HG02943 (cell line): ENCODE data around the gene FOXO6.

ENCODE experiments used
- ATAC-seq: cut with Tn5 transposase; IDR thresholded peaks from one replicate; pipeline ENCODE4 v1.9.1; 2021; ENCODE audit warnings: mild to moderate bottlenecking, low read depth, moderate library complexity; ENCODE audit not compliant: unreplicated experiment

Gene FOXO6

DNA sequence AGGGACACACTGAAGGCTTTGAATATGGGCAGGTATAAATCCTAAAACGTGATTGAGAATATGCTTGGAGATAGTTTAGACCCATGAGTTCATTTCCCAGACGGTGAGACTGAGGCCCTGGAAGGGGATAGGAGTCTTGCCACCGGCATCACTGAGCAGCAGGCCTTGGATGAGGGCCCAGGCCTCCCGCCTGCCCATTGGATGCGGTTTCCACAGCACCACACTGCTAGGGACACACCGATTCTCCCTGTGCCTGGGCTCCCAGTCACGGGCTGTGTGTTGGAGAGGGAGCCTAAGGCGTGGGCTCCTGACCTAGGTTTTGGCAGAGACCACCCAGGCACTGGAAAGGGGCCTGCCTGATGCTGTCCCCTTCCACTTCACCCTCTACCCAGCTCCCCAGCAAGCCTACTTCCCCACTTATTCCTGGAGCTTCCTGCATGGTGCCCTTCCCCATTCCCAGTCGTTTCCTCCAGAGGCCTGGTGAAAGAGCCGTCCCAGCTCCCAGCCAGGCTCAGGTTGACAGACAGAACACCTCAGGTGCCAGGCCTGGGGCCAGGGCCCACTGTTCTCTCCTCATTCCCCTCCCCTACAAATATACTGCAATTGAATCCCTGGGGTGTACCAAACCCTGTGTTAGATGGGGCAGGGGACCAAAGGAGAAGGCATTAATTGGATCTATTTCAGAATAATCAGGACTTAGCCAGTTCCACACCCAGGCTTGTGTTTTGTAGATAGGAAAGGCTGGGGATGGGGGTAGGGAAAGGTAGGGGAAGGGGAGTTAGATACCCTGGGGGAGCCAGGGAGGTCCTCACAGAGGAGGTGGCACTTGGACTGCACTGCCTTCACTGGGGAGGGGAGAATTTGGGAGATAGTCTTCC, 3.4 kb downstream of the FOXO6 start:
- ATAC-seq = no peak

GRCh38 chr1:41365320-41365633, 4.0 kb downstream of the FOXO6 start:
- ATAC-seq = no peak

DNA sequence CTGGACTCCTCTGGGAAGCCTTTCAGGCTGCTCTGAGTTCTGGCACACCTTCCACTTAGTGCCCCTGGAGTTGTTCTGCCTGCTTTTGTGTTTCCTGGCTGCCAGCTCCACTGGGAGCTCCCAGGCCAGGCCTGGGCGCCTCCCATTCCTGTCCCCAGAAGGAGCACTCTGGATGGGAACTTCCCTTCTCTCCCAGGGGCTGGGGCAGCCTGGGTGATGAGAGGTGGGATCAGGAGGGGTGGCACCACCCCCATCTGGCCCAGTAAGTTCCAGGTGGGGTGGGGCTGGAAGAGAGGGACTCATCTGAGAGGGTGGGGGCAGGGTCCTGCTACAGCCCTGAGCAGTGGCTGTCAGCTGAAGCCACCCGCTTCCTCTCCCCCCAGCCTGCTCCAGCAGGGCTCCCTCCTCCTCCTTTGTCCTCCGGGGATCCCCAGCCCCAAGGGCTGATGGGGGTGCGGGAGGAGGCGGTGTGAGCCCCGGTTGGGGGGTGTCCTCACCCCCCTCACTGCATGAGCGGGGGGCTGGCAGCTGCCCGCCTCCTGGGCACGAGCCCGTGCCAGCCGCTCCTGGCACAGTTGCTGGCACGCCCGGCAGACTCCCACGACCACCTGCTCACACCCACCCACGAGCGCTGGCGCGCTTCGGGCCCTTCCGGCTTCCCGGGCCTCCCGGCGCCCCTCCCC, 4.7 kb downstream of the FOXO6 start:
- no peak for ATAC-seq

- no peak for ATAC-seq
Observed at GRCh38 chr1:41366455-41367287, 5.4 kb downstream of the FOXO6 start.

- ATAC-seq = no peak
Observed at GRCh38 chr1:41367288-41367642, 6.0 kb downstream of the FOXO6 start.

GRCh38 chr1:41368366-41368765, 7.1 kb downstream of the FOXO6 start:
- no peak for ATAC-seq

GRCh38 chr1:41368801-41369200, 7.6 kb downstream of the FOXO6 start:
- ATAC-seq = no peak

DNA sequence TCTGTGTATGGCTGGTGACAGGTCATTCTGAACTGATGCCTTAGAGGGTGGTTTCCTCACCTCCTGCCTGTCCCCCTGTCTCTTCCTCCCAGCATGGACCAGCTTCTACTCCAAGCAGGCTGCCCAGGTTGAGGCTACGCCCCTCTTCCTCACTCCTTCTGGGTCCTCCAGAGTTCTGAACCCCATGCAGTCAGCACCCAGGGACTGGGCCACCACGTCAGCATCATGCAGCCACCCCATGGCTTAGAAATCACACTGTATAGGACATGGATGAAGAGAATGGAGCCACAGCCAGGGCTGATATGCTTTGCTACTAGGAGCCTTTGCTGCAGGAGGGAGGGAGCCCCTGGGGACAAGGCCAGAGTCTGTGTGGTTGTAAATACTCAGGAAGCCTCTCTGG, 8.3 kb downstream of the FOXO6 start:
- no peak for ATAC-seq

DNA sequence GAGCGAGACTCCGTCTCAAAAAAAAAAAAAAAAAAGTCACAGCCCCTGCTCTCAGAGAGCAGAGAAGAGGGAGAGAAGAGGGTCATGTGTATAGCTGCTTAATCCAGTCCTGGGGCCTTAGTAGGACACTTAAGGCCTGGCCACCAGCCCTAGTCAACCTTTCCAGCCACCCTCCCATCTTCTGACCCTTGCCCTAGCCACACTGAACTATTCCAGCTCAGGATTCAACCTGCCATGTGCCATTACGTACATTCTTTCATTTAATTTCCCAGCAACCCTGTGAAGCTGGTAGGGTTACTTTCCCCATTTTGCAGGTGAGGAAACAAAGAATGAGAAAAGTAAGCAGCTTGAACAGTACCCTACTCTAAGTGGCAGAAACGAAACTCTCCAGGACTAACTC, 9.0 kb downstream of the FOXO6 start:
- ATAC-seq = no peak

- no peak for ATAC-seq
Observed at GRCh38 chr1:41370756-41371420, 9.7 kb downstream of the FOXO6 start.

- no peak for ATAC-seq
Observed at GRCh38 chr1:41371630-41372599, 10.7 kb downstream of the FOXO6 start.

GRCh38 chr1:41372600-41372993, 11.4 kb downstream of the FOXO6 start:
- ATAC-seq = no peak

DNA sequence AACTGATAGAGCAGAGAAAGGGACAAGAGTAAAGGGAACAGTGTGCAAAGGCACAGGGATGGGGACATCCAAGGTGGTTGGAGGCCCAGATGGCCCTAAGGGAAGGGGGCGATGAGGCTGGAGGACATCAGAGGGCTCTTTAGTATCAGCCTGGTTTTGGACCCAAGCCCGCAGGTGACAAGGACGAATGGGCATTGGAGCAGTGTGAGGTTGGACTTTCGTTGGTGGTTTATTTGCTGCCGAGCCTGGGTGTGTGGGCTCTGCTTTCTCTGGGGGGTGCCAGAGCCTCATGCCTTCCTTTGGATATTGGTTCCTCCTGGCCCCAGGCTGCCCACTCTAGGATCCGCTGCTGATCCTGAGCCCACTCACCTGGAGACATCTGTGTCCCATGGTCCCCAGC, 12.1 kb downstream of the FOXO6 start:
- no peak for ATAC-seq

DNA sequence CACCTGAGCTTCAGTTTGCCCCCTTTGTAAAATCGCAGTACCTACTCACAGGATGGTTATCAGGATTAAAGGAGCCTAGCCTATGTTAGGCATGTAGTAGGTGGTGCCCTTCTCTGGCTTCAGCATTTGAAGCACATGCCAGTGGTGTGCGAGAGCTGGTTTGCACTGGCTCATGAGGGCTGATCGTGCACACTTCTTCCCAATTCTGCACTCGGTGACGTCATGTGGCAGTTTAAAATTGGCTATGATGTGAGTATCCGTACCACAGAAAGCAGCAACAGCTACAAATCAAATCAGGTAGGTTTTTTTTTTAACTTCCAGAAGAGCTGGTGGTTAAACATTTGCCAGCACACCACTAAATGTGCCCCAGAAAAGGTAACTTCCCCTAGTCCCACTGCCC, 13.5 kb downstream of the FOXO6 start:
- no peak for ATAC-seq

GRCh38 chr1:41377397-41377796, 16.2 kb downstream of the FOXO6 start:
- no peak for ATAC-seq

- ATAC-seq = no peak
Observed at GRCh38 chr1:41378222-41378621, 17.0 kb downstream of the FOXO6 start.

DNA sequence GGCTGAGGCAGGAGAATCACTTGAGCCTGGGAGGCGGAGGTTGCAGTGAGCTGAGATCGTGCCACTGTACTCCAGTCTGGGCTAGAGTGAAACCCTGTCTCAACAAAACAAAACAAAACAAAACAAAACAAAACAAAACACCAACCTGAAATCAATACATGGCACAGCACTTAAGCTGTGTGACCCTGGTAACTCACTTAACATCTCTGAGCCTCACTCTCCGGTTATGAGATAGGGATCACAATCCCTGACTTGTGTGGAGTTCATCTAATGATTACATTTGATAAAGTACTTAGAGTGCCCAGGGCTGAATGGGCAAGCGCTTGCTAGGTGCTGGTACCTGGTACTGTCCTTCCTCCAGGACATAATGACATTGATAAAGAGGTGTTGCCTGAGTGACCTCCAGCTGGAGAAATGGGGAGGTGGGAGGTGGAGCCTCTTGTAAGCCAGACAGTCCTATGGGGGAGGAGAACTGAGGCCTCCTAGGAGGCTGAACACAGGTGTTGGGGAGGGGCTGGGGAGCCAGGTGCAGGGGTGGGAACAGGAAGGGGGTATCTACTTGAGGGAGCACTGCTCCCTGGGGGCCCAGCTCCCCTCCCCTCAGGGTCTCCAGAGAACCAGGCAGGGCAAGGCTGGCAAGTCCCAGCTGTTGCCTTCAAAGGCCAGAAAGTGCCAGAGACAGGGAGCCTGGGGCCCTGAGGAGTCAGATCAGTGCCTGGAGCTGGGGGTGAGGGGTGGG, 17.9 kb downstream of the FOXO6 start:
- no peak for ATAC-seq

DNA sequence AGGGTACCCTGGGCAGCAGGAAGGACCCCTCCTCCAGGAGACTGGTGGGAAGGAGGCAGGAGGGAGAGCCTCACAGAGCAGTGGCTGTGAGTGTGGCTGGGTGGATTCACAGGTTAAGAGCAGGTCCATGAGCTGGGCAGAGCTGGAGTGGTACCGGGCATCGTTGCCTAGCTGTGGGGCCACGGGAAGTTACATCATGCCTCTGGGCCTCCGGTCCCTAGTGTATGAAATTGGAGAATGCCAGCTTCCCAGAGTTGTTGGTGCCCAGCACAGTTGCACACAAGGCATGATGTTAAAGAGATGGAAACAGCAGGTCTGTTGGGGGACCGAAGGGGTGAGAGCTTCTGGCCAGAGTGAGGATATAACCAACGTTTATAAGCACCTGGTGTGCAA, 18.5 kb downstream of the FOXO6 start:
- ATAC-seq = no peak

DNA sequence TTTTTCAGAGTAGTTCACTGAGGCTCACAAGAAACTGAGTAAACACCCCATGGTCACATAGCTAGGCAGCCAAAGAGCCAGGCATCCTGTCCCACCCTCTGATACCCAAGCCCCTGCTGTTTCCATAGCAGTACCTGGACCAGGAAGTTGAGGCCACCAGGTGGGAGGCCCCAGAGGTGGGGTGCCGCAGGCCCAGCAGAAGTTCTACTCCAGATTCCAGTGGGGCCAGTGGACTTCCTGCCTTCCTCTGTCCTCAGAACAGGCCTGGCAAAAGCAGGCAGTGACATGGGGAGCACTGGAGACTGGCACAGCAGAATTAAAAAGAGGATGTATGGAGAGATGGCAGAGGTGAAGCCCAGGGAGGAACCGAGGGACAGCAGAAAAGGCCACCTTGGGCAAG, 19.0 kb downstream of the FOXO6 start:
- no peak for ATAC-seq
